ENCODE results near the gene CRYBG1. TPM values are rescaled to one million over a fixed set of nuclear protein-coding genes. Genes with fewer than 3 reads are reported as not detected.

CRYBG1 gene
- total RNA-seq, 1 experiment from 2014 or later: 10.7 TPM

DNA sequence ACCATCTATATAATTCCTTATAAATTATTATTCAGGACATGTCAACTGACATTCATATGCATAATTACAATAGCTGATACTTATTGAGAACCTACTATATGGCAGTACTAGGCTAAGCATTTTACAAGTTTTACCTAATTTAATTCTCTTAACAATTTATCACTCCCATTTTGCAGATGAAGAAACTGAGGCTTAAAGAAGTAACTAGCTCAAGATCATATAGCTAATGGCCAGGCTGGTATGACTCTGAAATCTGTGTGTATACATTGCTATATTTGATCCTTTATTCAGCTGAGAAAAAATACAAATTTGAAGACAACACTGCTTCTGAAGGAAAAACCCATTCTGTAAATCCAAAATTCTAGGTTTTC, 85.0 kb downstream of the CRYBG1 start:
- no peak overlapping the region for H3K9ac ChIP-seq (ENCODE audit: low read length)
- intact Hi-C loops (cut with micrococcal nuclease): loop anchor here (1.0 to 10.0 kb wide), 7 partner anchors 106 to 1011 kb away; no protein-coding TSS in a partner anchor
- 0 out of 2 replicates have a peak, but pooled peaks cover 3% of the 10 kb centered on the region for H4K20me1 ChIP-seq (ENCODE audit: insufficient read depth)
- H3K9me3 ChIP-seq (ENCODE audit: control insufficient read depth in 1 of 2, insufficient read depth in 1 of 2, low read depth in 1 of 2, low read length in 2 of 2): no peaks in the 10 kb centered on the region
- no peak overlapping the region for H3K4me2 ChIP-seq (ENCODE audit: low read length)
- no peaks in the 10 kb centered on the region for H3K36me3 ChIP-seq (ENCODE audit: control insufficient read depth in 1 of 2, insufficient read depth in 2 of 2, low read length in 2 of 2)
- POLR2A ChIA-PET: no interaction called here
- H3K4me3 ChIP-seq (replicated peaks in 1 of 2; ENCODE audit: low read depth in 1 of 2, low read length in 2 of 2): no peak overlapping the region
- H3K9me2 ChIP-seq (ENCODE audit: insufficient read depth): no peaks in the 10 kb centered on the region
- ATAC-seq: no peak
- no peak for DNase-seq (ENCODE audit: low read depth, low spot score)
- H3K4me1 ChIP-seq (ENCODE audit: control insufficient read depth in 1 of 2, insufficient read depth in 2 of 2, low read length in 2 of 2): no peaks in the 10 kb centered on the region
- H3K27me3 ChIP-seq (ENCODE audit: insufficient read depth, low read length): no peaks in the 10 kb centered on the region
- H2AFZ ChIP-seq (ENCODE audit: low read depth, low read length, poor library complexity, severe bottlenecking): no peak overlapping the region
- TF ChIP-seq CBX3 (IDR thresholded peaks at IDR 0.05; ENCODE audit: low read depth) (no peak), EZH2 (IDR thresholded peaks at IDR 0.05) (no peak), RAD21 (IDR thresholded peaks at IDR 0.05; ENCODE audit: low read depth) (no peak), JUND (IDR thresholded peaks at IDR 0.05) (no peak), SP1 (IDR thresholded peaks at IDR 0.05; ENCODE audit: low read depth) (no peak), FOSL1 (IDR thresholded peaks at IDR 0.05; ENCODE audit: low read depth) (no peak), TCF7L2 (IDR thresholded peaks at IDR 0.05; ENCODE audit: borderline replicate concordance, extremely low read depth, insufficient read depth, insufficient read length) (no peak), POLR2AphosphoS5 (IDR thresholded peaks at IDR 0.05; ENCODE audit: low read depth, low read length) (no peak), SRF (IDR thresholded peaks at IDR 0.05; ENCODE audit: low read depth) (no peak), YY1 (IDR thresholded peaks at IDR 0.05; ENCODE audit: extremely low read depth, insufficient replicate concordance, low read depth, low read length) (no peak), CEBPB (IDR thresholded peaks at IDR 0.05; ENCODE audit: low read depth) (no peak), ZFX (IDR thresholded peaks at IDR 0.05) (no peak), ZBTB33 (IDR thresholded peaks at IDR 0.05; ENCODE audit: extremely low read depth, insufficient replicate concordance, low read length) (no peak)
- TF ChIP-seq, protein P1, sequence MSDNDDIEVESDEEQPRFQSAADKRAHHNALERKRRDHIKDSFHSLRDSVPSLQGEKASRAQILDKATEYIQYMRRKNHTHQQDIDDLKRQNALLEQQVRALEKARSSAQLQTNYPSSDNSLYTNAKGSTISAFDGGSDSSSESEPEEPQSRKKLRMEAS (IDR thresholded peaks at IDR 0.05): no peak
- TF ChIP-seq, protein P2, sequence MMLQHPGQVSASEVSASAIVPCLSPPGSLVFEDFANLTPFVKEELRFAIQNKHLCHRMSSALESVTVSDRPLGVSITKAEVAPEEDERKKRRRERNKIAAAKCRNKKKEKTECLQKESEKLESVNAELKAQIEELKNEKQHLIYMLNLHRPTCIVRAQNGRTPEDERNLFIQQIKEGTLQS (IDR thresholded peaks at IDR 0.05): no peak
- TF ChIP-seq, protein P3, sequence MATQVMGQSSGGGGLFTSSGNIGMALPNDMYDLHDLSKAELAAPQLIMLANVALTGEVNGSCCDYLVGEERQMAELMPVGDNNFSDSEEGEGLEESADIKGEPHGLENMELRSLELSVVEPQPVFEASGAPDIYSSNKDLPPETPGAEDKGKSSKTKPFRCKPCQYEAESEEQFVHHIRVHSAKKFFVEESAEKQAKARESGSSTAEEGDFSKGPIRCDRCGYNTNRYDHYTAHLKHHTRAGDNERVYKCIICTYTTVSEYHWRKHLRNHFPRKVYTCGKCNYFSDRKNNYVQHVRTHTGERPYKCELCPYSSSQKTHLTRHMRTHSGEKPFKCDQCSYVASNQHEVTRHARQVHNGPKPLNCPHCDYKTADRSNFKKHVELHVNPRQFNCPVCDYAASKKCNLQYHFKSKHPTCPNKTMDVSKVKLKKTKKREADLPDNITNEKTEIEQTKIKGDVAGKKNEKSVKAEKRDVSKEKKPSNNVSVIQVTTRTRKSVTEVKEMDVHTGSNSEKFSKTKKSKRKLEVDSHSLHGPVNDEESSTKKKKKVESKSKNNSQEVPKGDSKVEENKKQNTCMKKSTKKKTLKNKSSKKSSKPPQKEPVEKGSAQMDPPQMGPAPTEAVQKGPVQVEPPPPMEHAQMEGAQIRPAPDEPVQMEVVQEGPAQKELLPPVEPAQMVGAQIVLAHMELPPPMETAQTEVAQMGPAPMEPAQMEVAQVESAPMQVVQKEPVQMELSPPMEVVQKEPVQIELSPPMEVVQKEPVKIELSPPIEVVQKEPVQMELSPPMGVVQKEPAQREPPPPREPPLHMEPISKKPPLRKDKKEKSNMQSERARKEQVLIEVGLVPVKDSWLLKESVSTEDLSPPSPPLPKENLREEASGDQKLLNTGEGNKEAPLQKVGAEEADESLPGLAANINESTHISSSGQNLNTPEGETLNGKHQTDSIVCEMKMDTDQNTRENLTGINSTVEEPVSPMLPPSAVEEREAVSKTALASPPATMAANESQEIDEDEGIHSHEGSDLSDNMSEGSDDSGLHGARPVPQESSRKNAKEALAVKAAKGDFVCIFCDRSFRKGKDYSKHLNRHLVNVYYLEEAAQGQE (IDR thresholded peaks at IDR 0.05; ENCODE audit: low read depth): no peak
- CTCF ChIA-PET: interaction anchor here (0.7 to 1.3 kb wide), 7 partner anchors 85 to 534 kb away, joined by 3 to 15 read pairs (median 4); partner anchors contain the start of gene CRYBG1
- RAD21 ChIA-PET (ENCODE audit: low non-redundant PET in 1 of 2, low total read pairs in 2 of 2, uncharacterized antibody in 2 of 2, unreplicated experiment in 2 of 2): interaction anchor here in 1 of 2 experiments (1.2 kb wide), 1 partner anchor 121 kb away, joined by 8 read pairs; no protein-coding TSS in a partner anchor
- H3K27ac ChIP-seq (ENCODE audit: low read depth, low read length): no peak overlapping the region
- BruUV-seq (replicated peaks): no TSS peak
- no peaks in the 10 kb centered on the region for H3K79me2 ChIP-seq (ENCODE audit: insufficient read depth, low read length)

Measured in HCT116 (cell line).